Right lobe of liver (tissue), 6 donors: ENCODE results near the gene FLNB. TPM values are rescaled to one million over a fixed set of nuclear protein-coding genes. Genes with fewer than 3 reads are reported as not detected.
A peak's percentile ranks its signal among the peaks of the same experiment; 100 is the strongest.

ENCODE experiments used
- ATAC-seq, 4 donors: fragments of 200-7000 bp; cut with Tn5 transposase; one replicate each; pipeline ENCODE4 v1.9.1; 2020; ENCODE audit warnings: mild to moderate bottlenecking in 4 of 4, moderate library complexity in 4 of 4
- DNase-seq, 3 donors: peaks; one replicate each; pipeline ENCODE4 v3.0.0-alpha.2; 2020
- H3K27ac ChIP-seq, 3 donors: fragments of 200-600 bp; one replicate each; pipeline ENCODE4 v1.8.0; 2022
- H3K27me3 ChIP-seq, 2 donors: fragments of 200-600 bp; one replicate each; pipeline ENCODE4 v1.8.0; 2022
- H3K36me3 ChIP-seq, 4 donors: fragments of 200-600 bp; sonication (generic) in 1 of 4; one replicate each; pipeline versions ENCODE4 v1.5.1 to v1.8.0; 2017 to 2022; ENCODE audit warnings: control low read depth in 1 of 4
- H3K4me1 ChIP-seq, 4 donors: fragments of 200-600 bp; sonication (generic) in 1 of 4; one replicate each; pipeline versions ENCODE4 v1.5.1 to v1.8.0; 2017 to 2022; ENCODE audit warnings: control low read depth in 1 of 4
- H3K4me3 ChIP-seq, 3 donors: fragments of 200-600 bp; one replicate each; pipeline ENCODE4 v1.8.0; 2022
- H3K9me3 ChIP-seq, 4 donors: fragments of 200-600 bp; sonication (generic) in 1 of 4; one replicate each; pipeline versions ENCODE4 v1.5.1 to v1.8.0; 2017 to 2022; ENCODE audit warnings: control low read depth in 1 of 4
- CTCF ChIP-seq, 4 donors: fragments of 200-600 bp in 3 of 4; fragments of 450-650 bp in 1 of 4; IDR thresholded peaks; one replicate each; pipeline versions ENCODE4 v1.5.1 to v1.8.0; 2016 to 2022; ENCODE audit warnings: antibody characterized with exemption in 4 of 4, mild to moderate bottlenecking in 2 of 4
- POLR2A ChIP-seq: fragments of 450-650 bp; IDR thresholded peaks from one replicate; pipeline ENCODE4 v1.6.1; 2017; ENCODE audit warnings: antibody characterized with exemption, mild to moderate bottlenecking
- WGBS: methylation state at CpG from one replicate; pipeline ENCODE4 v1.1.6; 2018; ENCODE audit warnings: low coverage, low lambda C conversion rate; ENCODE audit not compliant: insufficient coverage; ENCODE audit errors: missing lambda C conversion rate; 5-methylcytosine and 5-hydroxymethylcytosine counted together
- intact Hi-C, 2 donors: fragments of 100-400 bp; cut with DNase I; formaldehyde crosslinking; loops; one replicate each; pipeline versions ENCODE4 v1.11.2 to v1.14.1; 2022
- total RNA-seq, 6 experiments: library from RNA; depleted of rRNA in 2 of 6; stranded (reverse); fragments of >200 nt in 2 of 6; fragmentation: NEBNext Ultra II Directional in 3 of 6; extraction: Animal tissue kit (Norgen Biotek cat#: 25700) in 3 of 6; gene quantifications; one replicate each; pipeline versions ENCODE4 v1.1.0 to v1.2.4, GENCODE V29; 2016 to 2023
- donor health status: DM: no; HTN: yes; CAD: no.
- donor health status: DM: no; HTN: no; CAD: no.
- donor health status: DM: no; HTN: no; CAD: no.
- donor health status: DM: no; HTN: yes; CAD: no.
- donor health status: DM: no; HTN: yes; CAD: no.

FLNB gene
- total RNA-seq, 6 experiments from 2014 or later, result 48.4 to 109 (median 97.8) TPM

- intact Hi-C loops, result no loop called here
- no peak overlapping the region for H3K4me3 ChIP-seq
- WGBS, result 39% methylated on average over 5 of the region's 6 CpGs
- H3K36me3 ChIP-seq, result no peaks in the 10 kb centered on the region
- no peaks in the 10 kb centered on the region for H3K27me3 ChIP-seq
- H3K27ac ChIP-seq, result peak overlapping the region in 2 of 3 donors; percentile 69 to 72
- no peak for DNase-seq
- TF ChIP-seq POLR2A (no peak), CTCF (IDR thresholded peaks at IDR 0.05) (no peak)
- ATAC-seq, result no peak
- H3K4me1 ChIP-seq, result peaks cover 0 to 57% (median 25%) of the 10 kb centered on the region in 4 donors
- H3K9me3 ChIP-seq, result no peaks in the 10 kb centered on the region
Measured at GRCh38 chr3:58042947-58043707, 34.9 kb downstream of the FLNB start.

- H3K27me3 ChIP-seq, result no peaks in the 10 kb centered on the region
- TF ChIP-seq POLR2A (no peak), CTCF (IDR thresholded peaks at IDR 0.05) (no peak)
- H3K4me3 ChIP-seq, result no peak overlapping the region
- DNase-seq, result no peak
- intact Hi-C loops, result no loop called here
- H3K36me3 ChIP-seq, result no peaks in the 10 kb centered on the region
- H3K4me1 ChIP-seq, result peaks cover 0 to 62% (median 29%) of the 10 kb centered on the region in 4 donors
- H3K27ac ChIP-seq, result peak overlapping the region in 2 of 3 donors; percentile 15 to 35
- no peak for ATAC-seq
- no peaks in the 10 kb centered on the region for H3K9me3 ChIP-seq
- 43% methylated on average over 3 of the region's 4 CpGs for WGBS
Measured at GRCh38 chr3:58043933-58044332, 35.7 kb downstream of the FLNB start.

GRCh38 chr3:58044691-58045483 lies 36.7 kb downstream of the FLNB start:
- WGBS, result 79% methylated on average over 6 of the region's 7 CpGs
- no peak overlapping the region for H3K4me3 ChIP-seq
- H3K27ac ChIP-seq, result peak overlapping the region in 1 of 3 donors; percentile 35
- ATAC-seq (peak in 2 of 4 donors; percentile 1 to 25), DNase-seq (no peak)
- peaks cover 2 to 62% (median 32%) of the 10 kb centered on the region in 4 donors for H3K4me1 ChIP-seq
- intact Hi-C loops, result no loop called here
- no peaks in the 10 kb centered on the region for H3K9me3 ChIP-seq
- H3K27me3 ChIP-seq, result no peaks in the 10 kb centered on the region
- TF ChIP-seq POLR2A (no peak), CTCF (IDR thresholded peaks at IDR 0.05) (no peak)
- no peaks in the 10 kb centered on the region for H3K36me3 ChIP-seq

GRCh38 chr3:58047826-58048225 lies 39.6 kb downstream of the FLNB start:
- Histone ChIP-seq H3K36me3 (no peaks in the 10 kb centered on the region), H3K9me3 (no peaks in the 10 kb centered on the region), H3K4me3 (no peak overlapping the region), H3K27ac (peak overlapping the region; percentile 78 to 91 (median 83)), H3K27me3 (no peaks in the 10 kb centered on the region), H3K4me1 (peaks cover 0 to 62% (median 24%) of the 10 kb centered on the region in 4 donors)
- intact Hi-C loops, result no loop called here
- no peak for DNase-seq
- no peak for TF ChIP-seq CTCF (IDR thresholded peaks at IDR 0.05)
- TF ChIP-seq POLR2A, result no peak
- 81% methylated on average over 5 of the region's 5 CpGs for WGBS
- ATAC-seq, result no peak
